DND-41 (cell line): Measurements from ENCODE around the gene TRAM2.
A peak's percentile ranks its signal among the peaks of the same experiment; 100 is the strongest.

Experiments
- ATAC-seq: fragments of 200-7000 bp; cut with Tn5 transposase; 3 replicates; pipeline ENCODE4 v1.9.1; 2021; ENCODE audit warnings: low read depth; ENCODE audit not compliant: insufficient read depth
- DNase-seq: peaks from one replicate; pipeline ENCODE4 v3.0.0-alpha.2; 2020
- H2AFZ ChIP-seq: 2 replicates; pipeline ENCODE4 v1.6.0; 2012; ENCODE audit warnings: low read depth, low read length
- H3K27ac ChIP-seq: 2 replicates; pipeline ENCODE4 v1.5.1; 2012; ENCODE audit warnings: low read length, inconsistent platforms
- H3K27me3 ChIP-seq: fragments of 200-600 bp; sonication (generic); 2 replicates; pipeline ENCODE4 v1.6.0; 2012; ENCODE audit warnings: low read length, mild to moderate bottlenecking, inconsistent platforms; ENCODE audit not compliant: insufficient read depth, poor library complexity
- H3K36me3 ChIP-seq: 2 replicates; pipeline ENCODE4 v1.5.1; 2012; ENCODE audit warnings: low read length, inconsistent platforms; ENCODE audit not compliant: insufficient read depth
- H3K4me1 ChIP-seq: 2 replicates; pipeline ENCODE4 v1.5.1; 2012; ENCODE audit warnings: mild to moderate bottlenecking, low read length; ENCODE audit not compliant: insufficient read depth
- H3K4me2 ChIP-seq: 2 replicates; pipeline ENCODE4 v1.6.0; 2012; ENCODE audit warnings: mild to moderate bottlenecking, moderate library complexity, low read length, inconsistent platforms; ENCODE audit not compliant: insufficient read depth
- H3K4me3 ChIP-seq, 2 experiments: fragments of 200-600 bp in 1 of 2; shearing (Covaris generic) in 1 of 2; 2 replicates each; pipeline ENCODE4 v1.5.1; 2012 to 2016; ENCODE audit warnings: inconsistent platforms in 2 of 2, low read length in 2 of 2, mild to moderate bottlenecking in 2 of 2, low read depth in 1 of 2, moderate library complexity in 1 of 2
- H3K79me2 ChIP-seq: 2 replicates; pipeline ENCODE4 v1.6.0; 2012; ENCODE audit warnings: low read length, inconsistent platforms; ENCODE audit not compliant: insufficient read depth
- H3K9ac ChIP-seq: 2 replicates; pipeline ENCODE4 v1.6.0; 2012; ENCODE audit warnings: low read depth, mild to moderate bottlenecking, inconsistent platforms, low read length, moderate library complexity
- H3K9me3 ChIP-seq: 2 replicates; pipeline ENCODE4 v1.5.1; 2012; ENCODE audit warnings: low read length, moderate library complexity, mild to moderate bottlenecking, inconsistent platforms; ENCODE audit not compliant: insufficient read depth, severe bottlenecking
- H4K20me1 ChIP-seq: 2 replicates; pipeline ENCODE4 v1.6.0; 2012; ENCODE audit warnings: low read length; ENCODE audit not compliant: insufficient read depth
- CTCF ChIP-seq: IDR thresholded peaks from 2 replicates; pipeline ENCODE4 v1.5.1; 2012; ENCODE audit warnings: borderline replicate concordance, low read length, moderate library complexity, mild to moderate bottlenecking; ENCODE audit not compliant: poor library complexity, severe bottlenecking; ENCODE audit errors: extremely low read depth
- EZH2 ChIP-seq: IDR thresholded peaks from 3 replicates; pipeline ENCODE4 v1.6.1; 2012; ENCODE audit warnings: borderline replicate concordance, low read depth, mild to moderate bottlenecking, moderate library complexity, low read length, inconsistent platforms; ENCODE audit not compliant: severe bottlenecking

Gene TRAM2

GRCh38 chr6:52534966-52535390, 41.9 kb downstream of the TRAM2 start:
- DNase-seq (peak; percentile 86), ATAC-seq (peak; percentile 72)
- Histone ChIP-seq H3K9ac (peak overlapping the region; percentile 41), H3K4me2 (peak overlapping the region; percentile 56), H4K20me1 (no peaks in the 10 kb centered on the region), H3K27me3 (no peaks in the 10 kb centered on the region), H3K4me3 (no peak overlapping the region), H3K79me2 (peaks cover 18% of the 10 kb centered on the region), H2AFZ (peak overlapping the region; percentile 31; the same call in 1 of the 2 replicates), H3K36me3 (peaks cover 7% of the 10 kb centered on the region; the same call in 1 of the 2 replicates), H3K9me3 (no peaks in the 10 kb centered on the region), H3K4me1 (peaks cover 61% of the 10 kb centered on the region), H3K27ac (peak overlapping the region; percentile 89)
- TF ChIP-seq CTCF (no peak), EZH2 (no peak)

GRCh38 chr6:52534363-52534762, 42.5 kb downstream of the TRAM2 start:
- no peak overlapping the region for H2AFZ ChIP-seq
- no peak for ATAC-seq
- H3K4me2 ChIP-seq: peak overlapping the region; percentile 56
- peaks cover 55% of the 10 kb centered on the region for H3K4me1 ChIP-seq
- H3K4me3 ChIP-seq: no peak overlapping the region
- no peak for TF ChIP-seq EZH2
- no peak for TF ChIP-seq CTCF
- no peak for DNase-seq
- H3K27ac ChIP-seq: peak overlapping the region; percentile 89
- H4K20me1 ChIP-seq: no peaks in the 10 kb centered on the region
- H3K9ac ChIP-seq: peak overlapping the region; percentile 41; the same call in 1 of the 2 replicates
- no peaks in the 10 kb centered on the region for H3K27me3 ChIP-seq
- peaks cover 7% of the 10 kb centered on the region; the same call in 1 of the 2 replicates for H3K36me3 ChIP-seq
- H3K9me3 ChIP-seq: no peaks in the 10 kb centered on the region
- peaks cover 12% of the 10 kb centered on the region for H3K79me2 ChIP-seq

- Histone ChIP-seq H2AFZ (no peak overlapping the region), H4K20me1 (no peaks in the 10 kb centered on the region), H3K27ac (peak overlapping the region; percentile 15), H3K4me3 (no peak overlapping the region), H3K36me3 (peaks cover 7% of the 10 kb centered on the region; the same call in 1 of the 2 replicates), H3K4me2 (no peak overlapping the region), H3K27me3 (no peaks in the 10 kb centered on the region), H3K79me2 (peaks cover 6% of the 10 kb centered on the region), H3K9me3 (no peaks in the 10 kb centered on the region), H3K9ac (no peak overlapping the region), H3K4me1 (peaks cover 47% of the 10 kb centered on the region)
- ATAC-seq (no peak), DNase-seq (no peak)
- TF ChIP-seq EZH2 (no peak), CTCF (no peak)
These were observed 43.4 kb downstream of the TRAM2 start for GRCh38 chr6:52533491-52533890.

- no peak overlapping the region for H3K4me3 ChIP-seq
- H3K4me2 ChIP-seq: no peak overlapping the region
- TF ChIP-seq CTCF: no peak
- no peak for TF ChIP-seq EZH2
- H3K36me3 ChIP-seq: peaks cover 7% of the 10 kb centered on the region; the same call in 1 of the 2 replicates
- no peaks in the 10 kb centered on the region for H3K79me2 ChIP-seq
- no peak overlapping the region for H2AFZ ChIP-seq
- no peaks in the 10 kb centered on the region for H4K20me1 ChIP-seq
- no peaks in the 10 kb centered on the region for H3K27me3 ChIP-seq
- no peak for DNase-seq
- H3K9ac ChIP-seq: no peak overlapping the region
- no peak overlapping the region for H3K27ac ChIP-seq
- H3K9me3 ChIP-seq: no peaks in the 10 kb centered on the region
- no peak for ATAC-seq
- H3K4me1 ChIP-seq: peaks cover 36% of the 10 kb centered on the region
These were observed 44.4 kb downstream of the TRAM2 start for GRCh38 chr6:52532457-52532856.
